GM18499 (cell line): ENCODE results near the gene AVEN.
"Not testable (repeated sequence)": the region's sequence is repeated elsewhere in the genome, so short reads cannot be mapped to it uniquely, and the experiment has no call there.

Experiments
- ATAC-seq: cut with Tn5 transposase; IDR thresholded peaks from one replicate; pipeline ENCODE4 v1.9.1; 2021; ENCODE audit warnings: moderate number of reproducible peaks; ENCODE audit not compliant: insufficient read depth, unreplicated experiment

Gene AVEN, protein sequence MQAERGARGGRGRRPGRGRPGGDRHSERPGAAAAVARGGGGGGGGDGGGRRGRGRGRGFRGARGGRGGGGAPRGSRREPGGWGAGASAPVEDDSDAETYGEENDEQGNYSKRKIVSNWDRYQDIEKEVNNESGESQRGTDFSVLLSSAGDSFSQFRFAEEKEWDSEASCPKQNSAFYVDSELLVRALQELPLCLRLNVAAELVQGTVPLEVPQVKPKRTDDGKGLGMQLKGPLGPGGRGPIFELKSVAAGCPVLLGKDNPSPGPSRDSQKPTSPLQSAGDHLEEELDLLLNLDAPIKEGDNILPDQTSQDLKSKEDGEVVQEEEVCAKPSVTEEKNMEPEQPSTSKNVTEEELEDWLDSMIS

DNA sequence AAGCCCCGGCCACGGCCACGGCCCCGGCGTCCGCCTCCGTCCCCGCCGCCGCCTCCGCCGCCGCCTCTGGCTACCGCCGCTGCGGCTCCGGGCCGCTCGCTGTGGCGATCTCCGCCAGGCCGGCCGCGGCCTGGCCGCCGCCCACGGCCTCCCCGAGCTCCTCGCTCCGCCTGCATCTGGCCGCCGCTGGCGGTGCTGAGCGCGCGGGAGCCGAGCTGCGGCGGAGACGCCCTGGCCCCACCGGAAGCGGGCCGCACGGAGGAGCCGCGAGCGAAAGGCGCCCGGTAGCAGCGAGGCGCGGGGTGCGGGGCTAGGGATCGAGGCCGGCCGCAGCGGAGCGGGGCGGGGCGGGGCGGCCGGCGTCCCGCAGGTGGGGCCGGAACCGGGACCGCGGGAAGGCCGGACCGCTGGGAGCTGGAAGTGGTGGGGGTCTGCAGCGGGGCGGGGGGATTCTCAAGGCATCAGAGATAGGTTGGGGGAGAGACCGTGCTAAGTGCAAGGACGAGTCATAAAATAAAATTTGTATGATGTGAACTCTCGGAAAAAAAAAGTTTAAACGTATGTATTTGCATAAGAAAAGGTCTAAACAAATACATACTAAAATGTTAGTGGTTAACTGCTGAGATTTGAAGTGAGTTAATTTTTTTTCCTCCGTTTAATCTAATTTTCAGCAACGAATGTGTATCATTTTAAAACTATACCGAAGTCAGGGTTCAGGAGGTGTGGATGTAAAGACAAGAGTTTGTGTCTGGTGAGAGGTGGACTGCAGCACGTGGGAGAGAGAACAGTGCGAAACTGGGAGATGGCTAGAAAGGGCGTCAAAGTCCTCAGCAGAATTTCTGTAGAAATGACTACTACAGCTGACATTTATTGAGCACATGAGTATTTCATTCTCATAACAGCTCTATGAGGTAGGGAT, at the start of gene AVEN:
AVEN (minus strand) TSS at position 334 of the 919 bp plus-strand sequence; CDS start at position 176, 158 bp downstream.
- ATAC-seq = no peak

DNA sequence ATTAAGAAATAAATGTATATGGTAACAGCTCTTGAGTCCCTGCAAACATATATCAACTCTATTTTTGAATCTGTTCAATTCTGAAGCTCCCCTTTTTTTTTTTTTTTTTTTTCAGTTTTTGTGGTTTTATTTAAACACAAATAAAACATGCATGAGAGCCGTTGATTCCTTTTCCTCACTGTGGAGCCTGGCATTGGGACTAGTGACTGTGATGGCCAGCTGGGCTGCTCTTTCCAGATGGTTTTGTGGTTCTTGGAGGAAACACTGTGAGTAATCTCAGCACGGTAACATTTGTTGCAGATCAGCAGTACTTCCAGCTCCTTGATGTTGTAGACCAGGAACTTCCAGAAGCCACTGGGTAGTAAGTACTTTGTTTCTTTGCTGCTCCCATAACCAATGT, 46.7 kb upstream of the AVEN start:
- no peak for ATAC-seq

DNA sequence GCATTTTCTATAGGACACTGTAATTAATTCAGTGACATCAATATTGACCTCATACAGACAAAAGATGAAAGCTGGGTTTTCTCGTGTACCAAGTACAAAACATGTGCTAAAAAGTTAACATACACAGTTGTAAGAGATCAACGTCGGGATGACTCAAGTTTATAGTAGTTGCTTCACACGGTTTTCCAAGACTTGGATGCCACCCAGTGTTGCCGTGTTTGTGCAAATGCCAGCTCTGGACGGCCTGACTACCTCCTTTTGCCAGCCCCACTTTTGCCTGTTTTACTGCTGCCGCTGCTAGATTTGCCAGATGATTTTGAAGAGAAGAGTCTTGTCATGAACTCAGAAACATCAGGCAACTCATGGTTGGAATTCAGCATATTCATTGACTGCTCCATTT, 45.1 kb upstream of the AVEN start:
- ATAC-seq = no peak

- ATAC-seq = no peak
Observed at GRCh38 chr15:34079904-34080303, 40.9 kb upstream of the AVEN start.

- no peak for ATAC-seq
Observed at GRCh38 chr15:34078900-34079299, 39.9 kb upstream of the AVEN start.

- ATAC-seq = no peak
Observed at GRCh38 chr15:34076785-34077184, 37.8 kb upstream of the AVEN start.

DNA sequence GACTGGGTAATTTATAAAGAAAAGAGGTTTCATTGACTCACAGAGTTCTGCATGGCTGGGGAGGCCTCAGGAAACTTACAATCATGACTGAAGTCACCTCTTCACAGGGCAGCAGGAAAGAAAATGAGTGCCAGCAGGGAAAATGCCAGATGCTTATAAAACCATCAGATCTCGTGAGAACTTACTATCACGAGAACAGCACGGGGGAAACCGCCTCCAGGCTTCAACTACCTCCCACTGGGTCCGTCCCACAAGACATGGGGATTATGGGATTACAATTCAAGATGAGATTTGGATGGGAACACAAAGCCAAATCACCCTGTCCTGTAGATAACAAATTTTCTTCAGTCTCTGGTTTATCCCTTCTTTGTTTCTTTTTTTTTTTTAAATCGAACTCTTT, 31.0 kb upstream of the AVEN start:
- ATAC-seq = no peak

DNA sequence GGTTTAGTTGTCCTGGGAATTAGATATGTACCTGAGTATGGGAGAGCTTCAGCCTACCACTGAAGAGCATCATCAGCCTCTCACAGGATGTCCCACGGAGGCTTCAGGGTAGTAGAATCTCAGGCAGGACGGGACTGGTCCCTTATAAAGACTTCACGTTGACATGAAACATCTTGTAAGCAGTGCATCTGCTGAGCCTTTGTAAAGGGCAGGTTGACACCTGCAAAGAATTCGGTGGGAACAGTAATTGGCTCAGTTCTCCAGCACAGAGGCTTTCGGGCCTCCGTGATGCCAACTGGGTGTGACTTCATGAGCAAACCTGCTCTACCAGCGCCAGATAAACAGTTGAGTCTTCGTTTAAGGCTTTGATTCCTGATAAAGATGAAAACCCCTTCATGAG, 26.9 kb upstream of the AVEN start:
- ATAC-seq = no peak

DNA sequence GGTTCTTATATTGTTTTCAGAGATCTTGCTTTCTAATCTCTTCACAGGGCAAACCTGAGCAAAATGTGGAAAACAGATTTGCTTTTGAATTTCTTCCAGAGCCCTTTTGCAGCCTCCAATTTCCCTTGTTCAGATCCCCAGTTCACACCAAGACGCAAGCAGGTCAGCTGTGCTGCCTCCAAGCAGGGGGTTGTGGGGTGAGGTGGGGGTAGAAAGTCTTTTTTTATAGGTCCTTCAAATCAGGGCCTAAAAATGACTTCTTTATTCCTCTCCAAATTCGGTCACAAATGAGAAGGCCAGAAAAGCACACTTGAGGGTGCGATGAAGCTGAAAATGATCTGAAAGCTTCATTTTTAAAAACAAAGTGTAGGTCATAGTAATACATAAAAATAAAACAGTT, 26.3 kb upstream of the AVEN start:
- no peak for ATAC-seq

DNA sequence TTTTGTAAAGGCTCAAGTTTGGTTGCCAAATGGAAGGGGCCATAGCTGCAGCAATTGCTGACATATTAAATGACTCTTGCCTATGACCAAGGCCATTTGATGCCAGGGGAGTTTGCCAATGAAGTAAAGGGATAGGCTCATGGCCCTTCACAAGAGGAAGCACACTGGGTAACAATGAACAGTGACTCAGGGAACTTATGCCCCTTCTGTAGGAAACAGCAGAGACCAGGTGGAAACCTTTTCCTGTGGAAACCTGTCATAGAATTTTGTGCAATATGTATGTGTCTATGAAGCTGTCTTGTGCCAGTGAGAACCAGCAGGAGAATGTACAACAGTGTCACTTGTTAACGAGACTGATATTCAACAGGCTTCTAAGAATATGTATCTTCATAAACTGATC, 25.4 kb upstream of the AVEN start:
- no peak for ATAC-seq

DNA sequence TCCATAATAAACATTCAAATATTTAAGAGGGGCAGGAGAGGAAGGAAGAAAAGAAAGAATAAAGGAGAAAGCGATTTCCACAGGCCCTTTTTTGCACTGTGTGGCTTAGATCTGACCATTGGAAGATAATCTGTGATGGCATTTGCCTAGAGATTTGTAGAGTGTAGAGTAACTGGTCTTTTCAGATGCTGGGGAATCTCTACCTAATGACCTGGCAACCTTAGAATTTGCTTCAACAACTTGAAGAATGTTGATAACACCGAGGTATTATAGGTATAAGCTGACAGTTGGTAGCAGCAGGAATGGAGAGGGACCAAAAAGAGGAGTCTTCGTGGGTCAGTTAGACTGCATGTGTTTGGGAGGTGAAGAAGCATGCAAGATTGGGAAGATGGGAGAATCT, 20.9 kb upstream of the AVEN start:
- no peak for ATAC-seq

DNA sequence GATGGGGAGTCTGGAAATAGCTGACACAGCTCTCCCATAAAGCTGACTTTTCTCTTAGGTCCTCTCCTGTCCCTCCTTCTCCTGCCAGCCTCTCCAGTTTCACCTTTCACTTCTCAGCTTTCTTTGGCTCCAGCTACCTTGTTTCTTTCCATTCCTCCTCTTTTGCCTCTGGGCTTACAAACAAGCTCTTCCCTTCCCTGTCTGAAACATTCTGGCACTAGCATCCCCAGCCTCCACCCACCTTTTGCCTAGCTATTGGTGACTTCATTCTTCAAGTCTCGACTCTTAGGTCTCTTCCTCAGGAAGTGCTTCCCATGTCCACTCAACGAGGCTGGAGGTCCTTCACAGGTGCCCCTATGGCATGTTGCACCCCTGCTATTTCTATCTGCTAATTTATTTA, 20.5 kb upstream of the AVEN start:
- ATAC-seq = no peak

DNA sequence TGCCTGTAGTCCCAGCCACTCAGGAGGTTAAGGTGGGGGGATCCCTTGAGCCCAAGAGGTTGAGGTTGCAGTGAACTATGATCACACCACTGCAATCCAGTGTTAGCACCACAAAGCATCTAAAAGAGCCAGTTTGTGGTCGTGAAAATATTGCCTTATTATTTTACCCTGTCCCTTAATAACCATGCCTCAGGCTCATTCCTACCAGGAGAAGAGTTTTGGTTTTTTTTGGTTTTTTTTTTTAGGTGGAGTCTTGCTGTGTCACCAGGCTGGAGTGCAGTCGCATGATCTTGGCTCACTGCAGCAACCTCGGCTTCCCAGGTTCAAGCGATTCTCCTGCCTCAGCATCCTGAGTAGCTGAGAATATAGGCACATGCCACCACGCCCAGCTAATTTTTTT, 17.9 kb upstream of the AVEN start:
- no peak for ATAC-seq

DNA sequence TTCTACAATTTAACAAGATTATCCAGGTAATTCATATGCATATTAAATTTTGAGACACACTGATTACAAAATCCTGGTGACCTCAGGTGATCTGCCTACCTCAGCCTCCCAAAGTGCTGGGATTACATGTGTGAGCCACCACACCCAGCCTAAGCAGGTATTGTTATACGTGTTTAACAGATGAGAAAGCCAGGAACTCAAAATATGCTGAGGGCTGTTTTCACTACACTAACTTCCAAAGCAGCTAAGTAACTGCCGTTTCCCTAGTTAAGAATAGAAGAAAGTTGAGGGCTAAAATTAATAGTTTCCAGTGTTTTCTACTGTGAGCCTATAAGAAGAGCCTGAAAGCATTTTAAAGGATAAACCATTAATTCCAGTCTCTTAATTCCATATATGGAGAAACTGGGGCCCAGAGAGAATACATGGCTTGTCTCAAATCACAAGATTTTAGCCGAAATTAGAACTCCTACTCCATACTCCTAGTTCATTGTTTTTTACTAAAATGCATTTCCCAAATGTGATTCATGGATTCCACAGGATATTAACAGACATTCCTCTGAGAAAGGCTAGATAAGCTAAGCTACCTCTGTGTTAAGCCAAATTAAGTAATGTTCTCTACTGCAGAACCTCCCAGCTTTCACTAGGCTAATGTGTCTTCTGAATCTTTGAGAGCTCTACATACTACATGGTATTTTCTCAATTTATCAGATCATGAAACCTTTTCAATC, 17.0 kb upstream of the AVEN start:
- ATAC-seq = no peak

- ATAC-seq = no peak
Observed at GRCh38 chr15:34054081-34054707, 15.2 kb upstream of the AVEN start.

GRCh38 chr15:34050385-34050784, 11.4 kb upstream of the AVEN start:
- ATAC-seq = not testable (repeated sequence)

DNA sequence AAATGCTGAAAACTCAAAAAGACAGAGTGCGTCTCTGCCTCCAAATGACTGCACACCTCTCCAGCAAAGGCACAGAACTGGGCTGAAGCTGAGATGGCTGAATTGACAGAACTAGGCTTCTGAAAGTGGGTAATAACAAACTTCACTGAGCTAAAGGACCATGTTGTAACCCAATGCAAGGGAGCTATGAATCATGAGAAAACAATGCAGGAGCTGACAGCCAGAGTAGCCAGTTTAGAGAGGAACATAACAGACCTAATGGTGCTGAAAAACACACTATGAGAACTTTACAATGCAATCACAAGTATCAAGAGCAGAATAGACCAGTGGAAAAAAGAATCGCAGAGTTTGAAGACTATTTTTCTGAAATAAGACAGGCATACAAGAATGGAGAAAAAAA, 10.1 kb upstream of the AVEN start:
- ATAC-seq = no peak

DNA sequence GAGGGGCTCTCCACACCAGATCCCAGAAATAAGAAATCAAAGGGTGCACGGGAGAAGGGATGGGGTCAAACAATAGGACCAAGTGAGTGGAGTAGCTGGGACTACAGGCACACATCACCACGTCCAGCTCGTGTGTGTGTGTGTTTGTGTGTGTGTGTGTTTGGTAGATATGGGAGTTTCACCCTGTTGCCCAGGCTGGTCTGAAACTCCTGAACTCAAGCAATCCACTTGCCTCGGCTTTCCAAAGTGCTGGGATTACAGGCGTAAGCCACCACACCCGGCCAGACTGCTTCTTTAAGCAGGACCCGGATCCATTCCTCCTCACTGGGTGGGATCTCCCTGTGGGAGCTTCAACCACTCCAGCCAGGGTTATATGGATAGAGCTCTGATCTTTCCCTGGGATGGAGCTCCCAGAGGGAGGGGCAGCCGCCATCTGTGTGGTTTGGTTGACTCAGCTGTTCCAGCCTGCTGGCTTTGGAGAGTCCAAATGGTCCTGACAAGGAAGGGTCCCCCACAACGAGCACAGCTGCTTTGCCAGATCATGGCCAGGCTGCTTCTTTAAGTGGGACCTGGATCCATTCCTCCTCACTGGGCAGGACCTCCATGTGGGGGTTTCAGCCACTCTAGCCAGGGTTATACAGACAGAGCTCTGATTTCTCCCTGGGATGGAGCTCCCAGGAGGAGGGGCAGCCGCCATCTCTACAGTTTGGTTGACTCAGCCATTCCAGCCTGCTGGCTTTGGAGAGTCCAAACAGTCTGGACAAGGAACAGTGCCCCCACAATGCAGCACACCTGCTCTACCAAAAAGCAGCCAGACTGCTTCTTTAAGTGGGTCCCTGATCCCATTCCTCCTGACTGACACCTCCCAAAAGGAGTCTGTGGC, 9.1 kb upstream of the AVEN start:
- ATAC-seq = no peak

DNA sequence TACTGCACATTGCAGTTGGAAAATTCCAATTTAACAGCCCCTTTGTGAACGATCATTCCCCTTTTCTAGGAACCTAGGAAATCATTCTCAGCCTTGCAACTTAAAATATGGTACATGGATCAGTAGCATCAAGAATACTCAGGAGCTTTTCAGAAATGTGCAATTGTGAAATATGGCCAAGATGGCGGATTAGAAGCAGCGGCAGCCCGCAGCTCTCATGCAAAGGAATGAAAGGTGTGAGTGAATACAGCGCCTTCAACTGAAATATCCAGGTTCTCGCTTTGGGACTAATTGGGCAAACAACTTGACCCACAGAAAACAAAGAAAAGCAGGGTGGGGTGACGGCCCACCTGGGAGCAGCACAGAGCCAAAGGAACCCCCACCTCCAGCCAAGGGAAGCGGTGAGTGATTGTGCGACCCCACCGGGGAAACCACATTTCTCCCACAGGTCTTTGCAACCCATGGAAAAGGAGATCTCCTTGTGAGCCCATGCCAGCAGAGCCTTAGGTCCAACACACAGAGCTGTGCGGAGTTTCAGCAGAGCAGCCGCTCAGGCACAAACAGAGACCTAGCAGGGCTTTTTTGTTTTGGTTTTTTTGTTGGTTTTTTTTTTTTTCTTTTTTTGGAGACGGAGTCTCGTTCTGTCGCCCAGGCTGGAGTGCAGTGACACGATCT, 7.6 kb upstream of the AVEN start:
- ATAC-seq = no peak
